ENCODE results near the gene NCEH1. TPM values are rescaled to one million over a fixed set of nuclear protein-coding genes. Genes with fewer than 3 reads are reported as not detected.
"Not testable (repeated sequence)": the region's sequence is repeated elsewhere in the genome, so short reads cannot be mapped to it uniquely, and the experiment has no call there.

Gene NCEH1
- total RNA-seq, 1 experiment from 2014 or later = 4.7 TPM

DNA sequence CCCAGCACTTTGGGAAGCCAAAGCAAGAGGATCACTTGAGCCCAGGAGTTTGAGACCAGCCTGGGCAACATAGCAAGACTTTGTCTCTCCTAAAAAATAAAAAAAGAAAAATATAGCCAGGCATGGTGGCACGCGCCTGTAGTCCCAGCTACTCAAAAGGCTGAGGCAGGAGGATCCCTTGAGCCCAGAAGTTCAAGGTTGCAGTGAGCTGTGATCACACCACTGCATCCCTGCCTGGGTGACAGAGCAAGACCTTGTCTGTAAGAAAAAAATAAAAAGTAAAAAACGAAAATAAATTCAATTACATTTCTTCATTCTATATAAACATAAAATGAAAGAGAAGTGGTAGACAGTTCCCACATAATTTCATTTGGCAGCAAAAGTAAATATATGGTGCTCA lies 8.1 kb downstream of the NCEH1 start:
- not testable (repeated sequence) for H2AFZ ChIP-seq (ENCODE audit: low read length); DNase-seq; H3K79me2 ChIP-seq (ENCODE audit: low read length); H3K9me2 ChIP-seq (replicated peaks; ENCODE audit: insufficient read depth, low read length); H3K4me1 ChIP-seq (ENCODE audit: low read length); H3K4me3 ChIP-seq (ENCODE audit: low read length); H3K9me3 ChIP-seq (ENCODE audit: low read length); H3K9ac ChIP-seq (ENCODE audit: low read length); H3K27ac ChIP-seq (ENCODE audit: low read length); H3K27me3 ChIP-seq (ENCODE audit: low read length); H3K36me3 ChIP-seq (ENCODE audit: insufficient read depth, low read length); H3K4me2 ChIP-seq (ENCODE audit: low read depth, low read length, poor library complexity, severe bottlenecking)
- H4K20me1 ChIP-seq (ENCODE audit: insufficient read depth, low read depth, low read length) = peaks cover 20% of the 10 kb centered on the region; the same call in 1 of the 2 replicates

DNA sequence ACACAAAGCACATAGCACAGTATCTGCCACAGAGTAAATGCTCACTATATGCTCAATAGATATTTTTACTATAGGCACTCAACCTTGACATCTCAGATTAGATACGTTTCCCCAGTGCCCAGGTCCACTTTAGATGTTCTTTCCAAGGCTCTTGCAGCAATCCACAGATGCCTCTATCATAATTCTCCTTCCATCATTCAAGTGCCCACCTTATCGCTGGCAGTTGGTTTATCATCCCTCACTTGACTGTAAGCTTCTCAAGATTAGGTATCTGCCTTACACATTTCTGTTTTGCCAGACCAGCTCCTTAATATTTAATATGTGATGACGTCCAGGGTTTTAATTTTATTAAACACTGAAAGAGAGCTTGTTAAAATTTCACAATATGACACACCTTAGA lies 8.6 kb downstream of the NCEH1 start:
- Histone ChIP-seq H2AFZ (ENCODE audit: low read length) (no peak overlapping the region), H4K20me1 (ENCODE audit: insufficient read depth, low read depth, low read length) (peaks cover 20% of the 10 kb centered on the region; the same call in 1 of the 2 replicates), H3K27me3 (ENCODE audit: low read length) (no peaks in the 10 kb centered on the region), H3K9ac (ENCODE audit: low read length) (no peak overlapping the region), H3K4me1 (ENCODE audit: low read length) (no peaks in the 10 kb centered on the region), H3K4me3 (ENCODE audit: low read length) (no peak overlapping the region), H3K9me2 (replicated peaks; ENCODE audit: insufficient read depth, low read length) (no peaks in the 10 kb centered on the region), H3K9me3 (ENCODE audit: low read length) (no peaks in the 10 kb centered on the region), H3K79me2 (ENCODE audit: low read length) (no peaks in the 10 kb centered on the region), H3K4me2 (ENCODE audit: low read depth, low read length, poor library complexity, severe bottlenecking) (no peak overlapping the region), H3K36me3 (ENCODE audit: insufficient read depth, low read length) (no peaks in the 10 kb centered on the region), H3K27ac (ENCODE audit: low read length) (no peak overlapping the region)
- DNase-seq = no peak

DNA sequence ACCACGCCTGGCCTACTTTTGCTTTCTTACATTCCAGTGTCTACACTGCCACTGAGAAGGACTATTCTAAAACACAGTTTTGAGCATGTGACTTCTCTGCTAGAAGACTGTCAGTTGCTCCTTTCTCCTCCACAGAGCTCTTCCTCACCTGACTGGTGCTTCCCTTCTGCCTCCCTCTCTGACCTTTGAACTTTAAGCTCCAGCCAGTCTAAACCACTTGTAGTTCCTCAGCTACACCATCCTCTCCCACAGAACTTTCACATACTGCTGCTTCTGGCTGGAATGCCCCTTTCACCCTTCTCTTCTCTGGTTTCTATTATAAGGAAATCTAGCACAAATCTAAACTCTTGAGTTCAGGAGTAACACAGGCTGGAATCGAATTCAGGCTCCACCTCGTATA lies 9.1 kb downstream of the NCEH1 start:
- Histone ChIP-seq H4K20me1 (ENCODE audit: insufficient read depth, low read depth, low read length) (peaks cover 20% of the 10 kb centered on the region; the same call in 1 of the 2 replicates), H2AFZ (ENCODE audit: low read length) (no peak overlapping the region), H3K79me2 (ENCODE audit: low read length) (no peaks in the 10 kb centered on the region), H3K9me2 (replicated peaks; ENCODE audit: insufficient read depth, low read length) (no peaks in the 10 kb centered on the region), H3K9ac (ENCODE audit: low read length) (no peak overlapping the region), H3K27ac (ENCODE audit: low read length) (no peak overlapping the region), H3K9me3 (ENCODE audit: low read length) (no peaks in the 10 kb centered on the region), H3K27me3 (ENCODE audit: low read length) (no peaks in the 10 kb centered on the region), H3K4me1 (ENCODE audit: low read length) (no peaks in the 10 kb centered on the region), H3K4me3 (ENCODE audit: low read length) (no peak overlapping the region), H3K4me2 (ENCODE audit: low read depth, low read length, poor library complexity, severe bottlenecking) (no peak overlapping the region), H3K36me3 (ENCODE audit: insufficient read depth, low read length) (no peaks in the 10 kb centered on the region)
- DNase-seq = no peak

DNA sequence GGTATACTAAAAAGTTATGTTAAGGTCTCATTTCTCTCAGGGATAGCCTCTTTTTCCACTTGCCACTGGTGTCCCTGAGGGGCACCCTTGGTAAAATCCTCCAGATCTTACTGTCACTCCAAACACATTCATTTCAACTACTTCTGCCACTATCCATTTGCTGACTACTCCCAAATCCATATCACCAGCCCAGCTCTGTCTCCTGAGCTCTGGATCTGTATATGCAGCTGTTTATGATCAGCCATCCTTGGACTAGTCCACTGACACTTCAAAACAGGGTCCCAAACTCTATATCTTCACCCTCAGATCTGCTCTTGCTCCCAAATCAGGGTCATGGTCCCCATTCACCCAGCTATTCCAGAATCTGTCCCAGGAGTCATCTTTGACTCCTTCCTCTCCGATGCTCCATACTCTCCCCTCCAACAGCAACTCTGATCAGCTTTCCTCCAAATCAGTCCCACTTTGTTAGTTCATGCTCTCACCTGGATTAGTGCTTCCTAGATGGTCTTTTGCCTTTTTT lies 9.9 kb downstream of the NCEH1 start:
- H2AFZ ChIP-seq (ENCODE audit: low read length) = no peak overlapping the region
- H3K9ac ChIP-seq (ENCODE audit: low read length) = no peak overlapping the region
- H3K9me3 ChIP-seq (ENCODE audit: low read length) = no peaks in the 10 kb centered on the region
- no peaks in the 10 kb centered on the region for H3K36me3 ChIP-seq (ENCODE audit: insufficient read depth, low read length)
- H3K4me1 ChIP-seq (ENCODE audit: low read length) = no peaks in the 10 kb centered on the region
- H3K4me3 ChIP-seq (ENCODE audit: low read length) = no peak overlapping the region
- H3K27ac ChIP-seq (ENCODE audit: low read length) = no peak overlapping the region
- peaks cover 20% of the 10 kb centered on the region; the same call in 1 of the 2 replicates for H4K20me1 ChIP-seq (ENCODE audit: insufficient read depth, low read depth, low read length)
- DNase-seq = no peak
- no peaks in the 10 kb centered on the region for H3K9me2 ChIP-seq (replicated peaks; ENCODE audit: insufficient read depth, low read length)
- H3K27me3 ChIP-seq (ENCODE audit: low read length) = no peaks in the 10 kb centered on the region
- no peak overlapping the region for H3K4me2 ChIP-seq (ENCODE audit: low read depth, low read length, poor library complexity, severe bottlenecking)
- H3K79me2 ChIP-seq (ENCODE audit: low read length) = no peaks in the 10 kb centered on the region

DNA sequence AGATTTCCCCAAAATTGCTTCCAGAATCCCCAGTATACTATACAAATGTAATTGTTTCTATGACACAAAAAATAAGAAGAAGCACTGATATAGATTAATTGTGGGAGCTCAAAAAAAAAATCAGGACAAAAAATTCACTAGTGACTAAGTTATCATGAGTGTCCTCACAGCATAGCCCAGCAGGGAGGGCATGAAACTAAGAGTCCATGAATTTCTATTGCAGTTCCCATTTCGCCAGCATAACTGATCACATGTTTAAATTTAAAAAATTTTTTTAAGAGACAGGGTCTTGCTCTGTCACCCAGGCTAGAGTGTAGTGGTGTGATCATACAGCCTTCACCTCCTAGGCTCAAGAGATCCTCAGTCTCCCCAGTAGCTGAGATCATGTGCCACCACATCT lies 10.6 kb downstream of the NCEH1 start:
- H3K9me3 ChIP-seq (ENCODE audit: low read length) = no peaks in the 10 kb centered on the region
- no peak overlapping the region for H3K9ac ChIP-seq (ENCODE audit: low read length)
- no peaks in the 10 kb centered on the region for H3K79me2 ChIP-seq (ENCODE audit: low read length)
- no peaks in the 10 kb centered on the region for H3K27me3 ChIP-seq (ENCODE audit: low read length)
- DNase-seq = no peak
- H3K36me3 ChIP-seq (ENCODE audit: insufficient read depth, low read length) = no peaks in the 10 kb centered on the region
- H2AFZ ChIP-seq (ENCODE audit: low read length) = no peak overlapping the region
- H3K9me2 ChIP-seq (replicated peaks; ENCODE audit: insufficient read depth, low read length) = no peaks in the 10 kb centered on the region
- H4K20me1 ChIP-seq (ENCODE audit: insufficient read depth, low read depth, low read length) = peaks cover 20% of the 10 kb centered on the region; the same call in 1 of the 2 replicates
- H3K4me1 ChIP-seq (ENCODE audit: low read length) = no peaks in the 10 kb centered on the region
- H3K4me2 ChIP-seq (ENCODE audit: low read depth, low read length, poor library complexity, severe bottlenecking) = no peak overlapping the region
- no peak overlapping the region for H3K27ac ChIP-seq (ENCODE audit: low read length)
- H3K4me3 ChIP-seq (ENCODE audit: low read length) = no peak overlapping the region

DNA sequence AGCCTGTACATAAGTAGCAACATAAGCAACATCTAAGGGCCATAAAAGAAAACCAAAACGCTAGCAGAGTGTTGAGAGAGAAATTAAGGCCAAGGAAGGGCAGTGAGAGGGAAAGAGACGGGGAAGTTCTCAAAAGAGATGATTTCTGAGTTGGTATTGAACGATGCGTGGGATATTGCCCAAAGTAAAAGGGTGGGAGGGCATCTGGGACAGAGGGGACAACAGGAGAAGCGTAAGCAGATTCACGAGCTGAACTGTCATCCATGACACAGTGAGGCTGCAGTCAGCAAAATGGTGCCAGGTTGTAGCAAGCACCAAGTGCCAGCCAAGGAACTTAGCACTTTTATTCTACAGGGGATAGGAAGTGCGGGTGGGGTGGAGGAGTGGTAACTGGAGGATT lies 11.8 kb downstream of the NCEH1 start:
- Histone ChIP-seq H3K27ac (ENCODE audit: low read length) (no peak overlapping the region), H3K36me3 (ENCODE audit: insufficient read depth, low read length) (no peaks in the 10 kb centered on the region), H3K27me3 (ENCODE audit: low read length) (no peaks in the 10 kb centered on the region), H2AFZ (ENCODE audit: low read length) (no peak overlapping the region), H3K4me3 (ENCODE audit: low read length) (no peak overlapping the region), H3K4me1 (ENCODE audit: low read length) (no peaks in the 10 kb centered on the region), H4K20me1 (ENCODE audit: insufficient read depth, low read depth, low read length) (peaks cover 25% of the 10 kb centered on the region), H3K4me2 (ENCODE audit: low read depth, low read length, poor library complexity, severe bottlenecking) (no peak overlapping the region), H3K79me2 (ENCODE audit: low read length) (no peaks in the 10 kb centered on the region), H3K9ac (ENCODE audit: low read length) (no peak overlapping the region), H3K9me2 (replicated peaks; ENCODE audit: insufficient read depth, low read length) (no peaks in the 10 kb centered on the region), H3K9me3 (ENCODE audit: low read length) (no peaks in the 10 kb centered on the region)
- DNase-seq = no peak

DNA sequence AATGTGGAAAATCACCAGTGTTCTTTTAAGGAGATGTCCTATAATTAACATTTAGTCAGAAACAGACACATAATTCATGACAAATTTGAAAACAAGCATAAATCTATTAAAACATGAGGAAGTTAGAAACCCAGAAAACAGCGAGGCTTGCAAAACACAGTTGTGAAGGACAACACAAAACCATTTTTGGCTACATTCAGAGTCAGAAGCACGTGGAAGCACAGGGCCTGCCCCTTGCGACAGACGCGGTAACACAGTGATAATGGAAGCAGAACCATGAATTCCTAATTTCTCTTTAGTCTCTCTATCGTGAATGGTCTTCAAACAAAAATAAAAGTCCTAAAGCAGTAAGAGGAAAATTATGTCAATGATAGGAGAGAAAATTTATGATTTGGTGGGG lies 12.2 kb downstream of the NCEH1 start:
- no peaks in the 10 kb centered on the region for H3K79me2 ChIP-seq (ENCODE audit: low read length)
- no peak overlapping the region for H3K4me2 ChIP-seq (ENCODE audit: low read depth, low read length, poor library complexity, severe bottlenecking)
- no peak overlapping the region for H3K27ac ChIP-seq (ENCODE audit: low read length)
- H3K27me3 ChIP-seq (ENCODE audit: low read length) = no peaks in the 10 kb centered on the region
- H4K20me1 ChIP-seq (ENCODE audit: insufficient read depth, low read depth, low read length) = peaks cover 21% of the 10 kb centered on the region
- H2AFZ ChIP-seq (ENCODE audit: low read length) = no peak overlapping the region
- DNase-seq = no peak
- H3K9me3 ChIP-seq (ENCODE audit: low read length) = no peaks in the 10 kb centered on the region
- H3K36me3 ChIP-seq (ENCODE audit: insufficient read depth, low read length) = no peaks in the 10 kb centered on the region
- no peak overlapping the region for H3K9ac ChIP-seq (ENCODE audit: low read length)
- H3K4me3 ChIP-seq (ENCODE audit: low read length) = no peak overlapping the region
- H3K9me2 ChIP-seq (replicated peaks; ENCODE audit: insufficient read depth, low read length) = no peaks in the 10 kb centered on the region
- H3K4me1 ChIP-seq (ENCODE audit: low read length) = no peaks in the 10 kb centered on the region

DNA sequence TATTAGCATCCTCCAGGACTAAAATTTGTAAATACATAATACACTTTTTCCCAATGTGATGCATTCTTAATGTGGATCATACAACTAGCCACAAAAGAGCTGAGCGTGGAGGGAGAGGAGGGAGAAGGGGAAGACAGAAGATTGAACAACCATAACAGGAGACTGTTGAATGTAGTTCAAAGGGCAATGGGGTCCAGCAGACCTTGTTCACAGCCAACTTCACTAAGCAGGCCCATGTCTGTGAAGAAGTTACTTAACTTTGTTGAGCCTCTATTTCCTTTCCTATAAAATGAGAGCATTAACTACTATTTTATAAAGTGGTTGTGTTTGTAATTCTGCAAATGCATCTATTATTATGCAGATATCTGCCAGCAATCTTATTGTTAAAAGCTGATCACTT lies 13.3 kb downstream of the NCEH1 start:
- no peak overlapping the region for H3K4me2 ChIP-seq (ENCODE audit: low read depth, low read length, poor library complexity, severe bottlenecking)
- H2AFZ ChIP-seq (ENCODE audit: low read length) = no peak overlapping the region
- no peaks in the 10 kb centered on the region for H3K9me2 ChIP-seq (replicated peaks; ENCODE audit: insufficient read depth, low read length)
- H3K9ac ChIP-seq (ENCODE audit: low read length) = no peak overlapping the region
- no peaks in the 10 kb centered on the region for H3K27me3 ChIP-seq (ENCODE audit: low read length)
- no peak for DNase-seq
- no peaks in the 10 kb centered on the region for H3K4me1 ChIP-seq (ENCODE audit: low read length)
- H3K27ac ChIP-seq (ENCODE audit: low read length) = no peak overlapping the region
- no peaks in the 10 kb centered on the region for H3K9me3 ChIP-seq (ENCODE audit: low read length)
- H3K79me2 ChIP-seq (ENCODE audit: low read length) = no peaks in the 10 kb centered on the region
- no peaks in the 10 kb centered on the region for H3K36me3 ChIP-seq (ENCODE audit: insufficient read depth, low read length)
- H3K4me3 ChIP-seq (ENCODE audit: low read length) = no peak overlapping the region
- peaks cover 19% of the 10 kb centered on the region for H4K20me1 ChIP-seq (ENCODE audit: insufficient read depth, low read depth, low read length)

DNA sequence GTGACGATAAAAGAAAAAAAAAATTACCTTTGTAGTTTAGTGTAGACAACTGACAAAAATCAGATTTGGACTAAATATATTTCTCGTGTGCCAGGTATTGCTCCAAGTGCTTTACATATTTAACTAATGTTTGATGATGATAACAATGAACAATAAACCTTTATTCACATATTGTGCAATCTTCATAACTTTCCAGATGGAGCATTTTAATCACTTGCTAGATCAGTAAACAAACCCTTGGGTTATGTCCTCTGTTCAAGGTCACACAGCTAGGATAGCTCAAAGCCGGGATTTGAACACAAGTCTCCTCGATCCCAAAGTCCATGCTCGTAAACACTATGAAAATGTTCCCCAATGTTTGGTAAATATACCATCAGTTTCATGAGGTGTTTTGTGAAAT lies 14.5 kb downstream of the NCEH1 start:
- Histone ChIP-seq H3K27ac (ENCODE audit: low read length) (no peak overlapping the region), H3K9me2 (replicated peaks; ENCODE audit: insufficient read depth, low read length) (no peaks in the 10 kb centered on the region), H3K79me2 (ENCODE audit: low read length) (no peaks in the 10 kb centered on the region)

More for the DNA sequence above, 14.5 kb downstream of the NCEH1 start:
- Histone ChIP-seq H3K4me3 (ENCODE audit: low read length) (no peak overlapping the region), H3K4me2 (ENCODE audit: low read depth, low read length, poor library complexity, severe bottlenecking) (no peak overlapping the region), H3K36me3 (ENCODE audit: insufficient read depth, low read length) (no peaks in the 10 kb centered on the region), H3K9me3 (ENCODE audit: low read length) (no peaks in the 10 kb centered on the region), H3K4me1 (ENCODE audit: low read length) (no peaks in the 10 kb centered on the region), H2AFZ (ENCODE audit: low read length) (no peak overlapping the region), H3K27me3 (ENCODE audit: low read length) (no peaks in the 10 kb centered on the region), H3K9ac (ENCODE audit: low read length) (no peak overlapping the region), H4K20me1 (ENCODE audit: insufficient read depth, low read depth, low read length) (peaks cover 19% of the 10 kb centered on the region)
- DNase-seq = no peak

All from Karpas-422 (cell line).